ENCODE data around the gene GPR162.

Gene GPR162

GRCh38 chr12:6779708-6780432, 41.8 kb upstream of the GPR162 start:
- Histone ChIP-seq H3K79me2 (ENCODE audit: control insufficient read depth, low read length) (no peaks in the 10 kb centered on the region), H3K4me2 (ENCODE audit: low read length) (no peak overlapping the region), H3K9me3 (ENCODE audit: control insufficient read depth, insufficient read depth, low read length) (no peaks in the 10 kb centered on the region), H3K4me1 (ENCODE audit: control insufficient read depth, low read length) (peaks cover 16% of the 10 kb centered on the region), H3K27me3 (ENCODE audit: control insufficient read depth, low read length) (peaks cover 28% of the 10 kb centered on the region), H3K27ac (ENCODE audit: low read depth, low read length) (no peak overlapping the region), H3K4me3 (ENCODE audit: low read length) (no peak overlapping the region), H3K36me3 (ENCODE audit: control insufficient read depth, low read length) (no peaks in the 10 kb centered on the region), H3F3A (ENCODE audit: control insufficient read depth, insufficient read depth) (0 out of 2 replicates have a peak, but pooled peaks cover 3% of the 10 kb centered on the region), H4K20me1 (ENCODE audit: control insufficient read depth, insufficient read depth, low read depth, low read length) (no peaks in the 10 kb centered on the region), H3K9me2 (replicated peaks; ENCODE audit: control insufficient read depth, low read length) (no peaks in the 10 kb centered on the region)
- TF ChIP-seq EZH2phosphoT487 (IDR thresholded peaks at IDR 0.05; ENCODE audit: borderline replicate concordance, low read length) (no peak), CTCF (IDR thresholded peaks at IDR 0.05; ENCODE audit: low read depth, low read length, poor library complexity, severe bottlenecking) (no peak)

DNA sequence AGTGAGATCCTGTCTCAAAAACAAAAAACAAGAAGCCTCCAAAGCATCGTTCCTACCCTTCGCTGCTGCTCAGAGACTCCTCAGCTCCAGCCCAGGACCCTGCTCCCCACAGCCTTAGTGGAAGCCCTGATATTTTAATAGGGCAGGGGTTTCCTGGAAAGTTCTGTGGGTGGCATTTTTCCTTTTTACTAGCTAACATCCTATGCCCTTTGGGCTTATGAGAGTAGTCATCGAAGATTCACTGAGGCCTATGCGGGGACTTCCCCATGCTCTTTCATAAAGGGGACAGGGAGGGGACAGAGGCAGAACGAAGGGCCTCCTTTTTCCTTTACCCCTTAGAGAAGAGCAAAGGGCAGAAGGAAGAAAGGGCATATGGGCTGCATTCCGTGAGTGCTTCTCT, 41.0 kb upstream of the GPR162 start:
- H3K4me2 ChIP-seq (ENCODE audit: low read length), result no peak overlapping the region
- H3K4me3 ChIP-seq (ENCODE audit: low read length), result no peak overlapping the region
- H3K9me3 ChIP-seq (ENCODE audit: control insufficient read depth, insufficient read depth, low read length), result no peaks in the 10 kb centered on the region
- H3K36me3 ChIP-seq (ENCODE audit: control insufficient read depth, low read length), result no peaks in the 10 kb centered on the region
- TF ChIP-seq EZH2phosphoT487 (IDR thresholded peaks at IDR 0.05; ENCODE audit: borderline replicate concordance, low read length) (no peak), CTCF (IDR thresholded peaks at IDR 0.05; ENCODE audit: low read depth, low read length, poor library complexity, severe bottlenecking) (no peak)
- H3K27me3 ChIP-seq (ENCODE audit: control insufficient read depth, low read length), result peaks cover 21% of the 10 kb centered on the region
- peaks cover 16% of the 10 kb centered on the region for H3K4me1 ChIP-seq (ENCODE audit: control insufficient read depth, low read length)
- H4K20me1 ChIP-seq (ENCODE audit: control insufficient read depth, insufficient read depth, low read depth, low read length), result no peaks in the 10 kb centered on the region
- H3F3A ChIP-seq (ENCODE audit: control insufficient read depth, insufficient read depth), result 0 out of 2 replicates have a peak, but pooled peaks cover 3% of the 10 kb centered on the region
- no peaks in the 10 kb centered on the region for H3K79me2 ChIP-seq (ENCODE audit: control insufficient read depth, low read length)
- no peak overlapping the region for H3K27ac ChIP-seq (ENCODE audit: low read depth, low read length)
- H3K9me2 ChIP-seq (replicated peaks; ENCODE audit: control insufficient read depth, low read length), result no peaks in the 10 kb centered on the region

DNA sequence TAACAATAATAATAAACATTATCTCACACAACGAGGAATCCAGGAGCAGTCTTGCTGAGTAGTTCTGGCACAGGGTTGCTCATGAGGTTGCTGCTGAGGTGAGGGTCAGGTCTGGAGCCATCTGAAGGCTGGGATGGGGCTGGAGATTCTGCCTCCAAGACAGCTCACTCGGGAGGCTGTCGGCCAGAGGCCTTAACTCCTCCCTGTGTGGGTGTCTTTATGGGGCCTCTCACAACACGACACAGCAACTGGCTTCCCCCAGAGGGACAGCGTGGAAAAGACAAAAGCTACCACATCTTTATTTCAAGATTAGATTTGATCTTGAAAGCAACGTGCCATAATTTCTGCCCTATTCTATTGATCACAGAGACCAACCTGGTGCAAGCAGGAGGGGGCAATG, 39.5 kb upstream of the GPR162 start:
- no peak overlapping the region for H3K27ac ChIP-seq (ENCODE audit: low read depth, low read length)
- H3K9me3 ChIP-seq (ENCODE audit: control insufficient read depth, insufficient read depth, low read length), result no peaks in the 10 kb centered on the region
- H3K79me2 ChIP-seq (ENCODE audit: control insufficient read depth, low read length), result no peaks in the 10 kb centered on the region
- no peak overlapping the region for H3K4me2 ChIP-seq (ENCODE audit: low read length)
- peaks cover 16% of the 10 kb centered on the region for H3K4me1 ChIP-seq (ENCODE audit: control insufficient read depth, low read length)
- TF ChIP-seq CTCF (IDR thresholded peaks at IDR 0.05; ENCODE audit: low read depth, low read length, poor library complexity, severe bottlenecking) (no peak), EZH2phosphoT487 (IDR thresholded peaks at IDR 0.05; ENCODE audit: borderline replicate concordance, low read length) (no peak)
- H3K36me3 ChIP-seq (ENCODE audit: control insufficient read depth, low read length), result no peaks in the 10 kb centered on the region
- 0 out of 2 replicates have a peak, but pooled peaks cover 3% of the 10 kb centered on the region for H3F3A ChIP-seq (ENCODE audit: control insufficient read depth, insufficient read depth)
- H4K20me1 ChIP-seq (ENCODE audit: control insufficient read depth, insufficient read depth, low read depth, low read length), result no peaks in the 10 kb centered on the region
- H3K27me3 ChIP-seq (ENCODE audit: control insufficient read depth, low read length), result peaks cover 13% of the 10 kb centered on the region
- no peak overlapping the region for H3K4me3 ChIP-seq (ENCODE audit: low read length)
- no peaks in the 10 kb centered on the region for H3K9me2 ChIP-seq (replicated peaks; ENCODE audit: control insufficient read depth, low read length)
